Neural cell (in vitro differentiated cells): ENCODE measurements around the gene MRPL58.

Experiments
- CTCF ChIP-seq: fragments of 450-650 bp; IDR thresholded peaks from 2 replicates; pipeline ENCODE4 v1.5.1; 2014; ENCODE audit warnings: antibody characterized with exemption, mild to moderate bottlenecking, moderate library complexity; ENCODE audit not compliant: poor library complexity, severe bottlenecking
- EP300 ChIP-seq: fragments of 450-650 bp; conservative IDR thresholded peaks from 2 replicates; pipeline ENCODE4 v1.6.1; 2014; ENCODE audit warnings: antibody characterized with exemption, mild to moderate bottlenecking, moderate library complexity; ENCODE audit not compliant: poor library complexity, severe bottlenecking
- POLR2AphosphoS5 ChIP-seq: IDR thresholded peaks from 2 replicates; pipeline ENCODE4 v1.6.1; 2012

- TF ChIP-seq POLR2AphosphoS5 (no peak), EP300 (no peak), CTCF (no peak)
These were observed 10.3 kb upstream of the MRPL58 start for GRCh38 chr17:75001915-75002843.
